ENCODE data around the gene GFM2.
"Not testable (repeated sequence)": the region's sequence is repeated elsewhere in the genome, so short reads cannot be mapped to it uniquely, and the experiment has no call there.

DNA sequence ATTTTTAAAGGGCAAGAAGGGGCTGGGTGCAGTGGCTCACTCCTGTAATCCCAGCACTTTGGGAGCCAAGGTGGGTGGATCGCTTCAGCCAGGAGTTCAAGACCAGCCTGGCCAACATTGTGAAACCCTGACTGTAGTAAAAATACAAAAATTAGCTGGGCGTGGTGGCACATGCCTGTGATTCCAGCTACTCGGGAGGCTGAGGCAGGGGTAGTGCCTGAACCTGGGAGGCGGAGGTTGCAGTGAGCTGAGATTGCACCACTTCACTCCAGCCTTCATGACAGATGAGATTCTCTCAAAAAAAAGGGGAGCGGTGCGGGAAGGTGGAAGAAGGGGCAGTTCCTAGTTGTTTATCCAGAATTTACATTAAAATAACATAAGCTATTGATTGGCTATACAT, 90.5 kb downstream of the GFM2 start:
- TF ChIP-seq HDAC2 (IDR thresholded peaks at IDR 0.05; ENCODE audit: borderline replicate concordance in 1 of 2, low read depth in 2 of 2, low read length in 2 of 2); CTCF (IDR thresholded peaks at IDR 0.05; ENCODE audit: control extremely low read depth in 1 of 3, insufficient read depth in 1 of 3, low read depth in 1 of 3, low read length in 3 of 3); SP2 (IDR thresholded peaks at IDR 0.05; ENCODE audit: low read length); EP300 (IDR thresholded peaks at IDR 0.05; ENCODE audit: borderline replicate concordance in 1 of 2, low read depth in 2 of 2, low read length in 2 of 2); POLR2AphosphoS5 (IDR thresholded peaks at IDR 0.05; ENCODE audit: low read depth, low read length): not testable (repeated sequence)
